Osteoblast (primary cell): ENCODE results near the gene KAZN. TPM values are rescaled to one million over a fixed set of nuclear protein-coding genes. Genes with fewer than 3 reads are reported as not detected.

Experiments used
- DNase-seq: peaks from one replicate; pipeline ENCODE4 v3.0.0; 2011; ENCODE audit warnings: low spot score, mixed read lengths; ENCODE audit not compliant: insufficient read length; ENCODE audit errors: missing footprints
- H2AFZ ChIP-seq: 2 replicates; pipeline ENCODE4 v1.6.0; 2011; ENCODE audit warnings: mild to moderate bottlenecking, low read length
- H3K27ac ChIP-seq: 2 replicates; pipeline ENCODE4 v1.5.1; 2011; ENCODE audit warnings: mild to moderate bottlenecking, low read depth, low read length, moderate library complexity
- H3K27me3 ChIP-seq: 2 replicates; pipeline ENCODE4 v1.6.0; 2012; ENCODE audit warnings: mild to moderate bottlenecking, control low read depth, inconsistent platforms, low read length, moderate library complexity; ENCODE audit not compliant: insufficient read depth
- H3K36me3 ChIP-seq: 2 replicates; pipeline ENCODE4 v1.5.1; 2011; ENCODE audit warnings: mild to moderate bottlenecking, low read length, control low read depth, moderate library complexity; ENCODE audit not compliant: insufficient read depth
- H3K4me1 ChIP-seq: 2 replicates; pipeline ENCODE4 v1.5.1; 2011; ENCODE audit warnings: mild to moderate bottlenecking, low read length, control low read depth, moderate library complexity; ENCODE audit not compliant: insufficient read depth
- H3K4me2 ChIP-seq: 2 replicates; pipeline ENCODE4 v1.6.0; 2011; ENCODE audit warnings: mild to moderate bottlenecking, low read length; ENCODE audit not compliant: insufficient read depth
- H3K4me3 ChIP-seq: fragments of 200-600 bp; sonication (generic); 3 replicates; pipeline ENCODE4 v1.5.1; 2012; ENCODE audit warnings: mild to moderate bottlenecking, low read length, inconsistent platforms; ENCODE audit not compliant: insufficient read depth
- H3K79me2 ChIP-seq: 2 replicates; pipeline ENCODE4 v1.6.0; 2012; ENCODE audit warnings: mild to moderate bottlenecking, low read length, control low read depth, inconsistent platforms; ENCODE audit not compliant: insufficient read depth
- H3K9me3 ChIP-seq: 2 replicates; pipeline ENCODE4 v1.5.1; 2011; ENCODE audit warnings: low read depth, low read length, control low read depth
- H4K20me1 ChIP-seq: 2 replicates; pipeline ENCODE4 v1.6.0; 2012; ENCODE audit warnings: mild to moderate bottlenecking, low read length, control low read depth; ENCODE audit not compliant: insufficient read depth
- CTCF ChIP-seq: IDR thresholded peaks from 2 replicates; pipeline ENCODE4 v1.5.1; 2011; ENCODE audit warnings: mild to moderate bottlenecking, low read depth, low read length, moderate library complexity; ENCODE audit errors: extremely low read depth
- total RNA-seq: library from RNA; depleted of rRNA; stranded (reverse); fragments of >200 nt; gene quantifications from 2 replicates; pipeline ENCODE4 v1.2.3, GENCODE V29; 2012

Gene KAZN
- total RNA-seq, 1 donor: 9.0 TPM

- Histone ChIP-seq H3K27me3 (no peaks in the 10 kb centered on the region), H3K36me3 (no peaks in the 10 kb centered on the region), H3K9me3 (no peaks in the 10 kb centered on the region), H3K4me2 (no peak overlapping the region), H3K4me3 (no peak overlapping the region), H3K4me1 (peaks cover 27% of the 10 kb centered on the region), H2AFZ (no peak overlapping the region), H3K79me2 (peaks cover 15% of the 10 kb centered on the region), H4K20me1 (peaks cover 6% of the 10 kb centered on the region), H3K27ac (no peak overlapping the region)
- DNase-seq: no peak
- no peak for TF ChIP-seq CTCF
These were observed 401.0 kb downstream of the KAZN start for GRCh38 chr1:14999441-14999840.

GRCh38 chr1:15000030-15000429 lies 401.5 kb downstream of the KAZN start:
- peaks cover 10% of the 10 kb centered on the region for H4K20me1 ChIP-seq
- H3K27ac ChIP-seq: no peak overlapping the region
- no peak overlapping the region for H3K4me3 ChIP-seq
- peaks cover 15% of the 10 kb centered on the region for H3K79me2 ChIP-seq
- no peaks in the 10 kb centered on the region for H3K9me3 ChIP-seq
- TF ChIP-seq CTCF: no peak
- no peak overlapping the region for H3K4me2 ChIP-seq
- DNase-seq: no peak
- peaks cover 27% of the 10 kb centered on the region for H3K4me1 ChIP-seq
- H3K36me3 ChIP-seq: no peaks in the 10 kb centered on the region
- H2AFZ ChIP-seq: no peak overlapping the region
- no peaks in the 10 kb centered on the region for H3K27me3 ChIP-seq

GRCh38 chr1:15000671-15001070 lies 402.2 kb downstream of the KAZN start:
- Histone ChIP-seq H4K20me1 (peaks cover 13% of the 10 kb centered on the region), H3K27me3 (no peaks in the 10 kb centered on the region), H3K79me2 (peaks cover 15% of the 10 kb centered on the region), H3K4me2 (no peak overlapping the region), H3K36me3 (no peaks in the 10 kb centered on the region), H3K9me3 (no peaks in the 10 kb centered on the region), H3K4me1 (peaks cover 25% of the 10 kb centered on the region), H2AFZ (no peak overlapping the region), H3K4me3 (no peak overlapping the region), H3K27ac (no peak overlapping the region)
- TF ChIP-seq CTCF: no peak
- DNase-seq: no peak

GRCh38 chr1:15001317-15001915 lies 402.9 kb downstream of the KAZN start:
- Histone ChIP-seq H4K20me1 (peaks cover 13% of the 10 kb centered on the region), H3K36me3 (no peaks in the 10 kb centered on the region), H3K27me3 (no peaks in the 10 kb centered on the region), H3K4me2 (no peak overlapping the region), H3K4me1 (peaks cover 18% of the 10 kb centered on the region), H3K27ac (no peak overlapping the region), H3K4me3 (no peak overlapping the region), H3K79me2 (peaks cover 15% of the 10 kb centered on the region), H2AFZ (no peak overlapping the region), H3K9me3 (no peaks in the 10 kb centered on the region)
- TF ChIP-seq CTCF: no peak
- DNase-seq: no peak
